ENCODE results near the gene SYNGAP1. TPM values are rescaled to one million over a fixed set of nuclear protein-coding genes. Genes with fewer than 3 reads are reported as not detected.

SYNGAP1 gene
- total and polyA plus RNA-seq, 9 of the 15 experiments (the other 6 are each of a cell fraction or from before 2014, with no cell fraction given) = 0.01 to 22.8 (median 3.2) TPM

GRCh38 chr6:33439956-33440648 is 20.2 kb downstream of the SYNGAP1 start (continued):
- TF ChIP-seq HDGF (IDR thresholded peaks at IDR 0.05) (peak; percentile 89), KLF6 (CRISPR knock-in tag; IDR thresholded peaks at IDR 0.05; ENCODE audit: borderline replicate concordance) (no peak), BACH1 (tag; IDR thresholded peaks at IDR 0.05) (no peak), KHSRP (IDR thresholded peaks at IDR 0.05) (no peak), NR2F6 (CRISPR knock-in tag; IDR thresholded peaks at IDR 0.05) (no peak), SP2 (IDR thresholded peaks at IDR 0.05; ENCODE audit: extremely low read depth, low read depth, low read length, poor library complexity, severe bottlenecking) (no peak), TRIM24 (IDR thresholded peaks at IDR 0.05) (0 out of 4 replicates have a peak, but pooled peaks of 1 of the 2 experiments have one; percentile 22), TAF9B (IDR thresholded peaks at IDR 0.05; ENCODE audit: partially characterized antibody) (no peak), SREBF2 (CRISPR knock-in tag; IDR thresholded peaks at IDR 0.05) (0 out of 2 replicates have a peak, but pooled peaks have one; percentile 0), ARHGAP35 (IDR thresholded peaks at IDR 0.05; ENCODE audit: partially characterized antibody) (peak; percentile 79), HNRNPH1 (optimal IDR thresholded peaks at IDR 0.05; ENCODE audit: low read depth, low read length) (no peak)
- TF ChIP-seq, protein P1, sequence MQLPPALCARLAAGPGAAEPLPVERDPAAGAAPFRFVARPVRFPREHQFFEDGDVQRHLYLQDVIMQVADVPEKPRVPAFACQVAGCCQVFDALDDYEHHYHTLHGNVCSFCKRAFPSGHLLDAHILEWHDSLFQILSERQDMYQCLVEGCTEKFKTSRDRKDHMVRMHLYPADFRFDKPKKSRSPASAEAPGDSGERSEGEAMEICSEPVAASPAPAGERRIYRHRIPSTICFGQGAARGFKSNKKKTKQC (CRISPR knock-in tag; IDR thresholded peaks at IDR 0.05) = no peak
- TF ChIP-seq, protein P2, sequence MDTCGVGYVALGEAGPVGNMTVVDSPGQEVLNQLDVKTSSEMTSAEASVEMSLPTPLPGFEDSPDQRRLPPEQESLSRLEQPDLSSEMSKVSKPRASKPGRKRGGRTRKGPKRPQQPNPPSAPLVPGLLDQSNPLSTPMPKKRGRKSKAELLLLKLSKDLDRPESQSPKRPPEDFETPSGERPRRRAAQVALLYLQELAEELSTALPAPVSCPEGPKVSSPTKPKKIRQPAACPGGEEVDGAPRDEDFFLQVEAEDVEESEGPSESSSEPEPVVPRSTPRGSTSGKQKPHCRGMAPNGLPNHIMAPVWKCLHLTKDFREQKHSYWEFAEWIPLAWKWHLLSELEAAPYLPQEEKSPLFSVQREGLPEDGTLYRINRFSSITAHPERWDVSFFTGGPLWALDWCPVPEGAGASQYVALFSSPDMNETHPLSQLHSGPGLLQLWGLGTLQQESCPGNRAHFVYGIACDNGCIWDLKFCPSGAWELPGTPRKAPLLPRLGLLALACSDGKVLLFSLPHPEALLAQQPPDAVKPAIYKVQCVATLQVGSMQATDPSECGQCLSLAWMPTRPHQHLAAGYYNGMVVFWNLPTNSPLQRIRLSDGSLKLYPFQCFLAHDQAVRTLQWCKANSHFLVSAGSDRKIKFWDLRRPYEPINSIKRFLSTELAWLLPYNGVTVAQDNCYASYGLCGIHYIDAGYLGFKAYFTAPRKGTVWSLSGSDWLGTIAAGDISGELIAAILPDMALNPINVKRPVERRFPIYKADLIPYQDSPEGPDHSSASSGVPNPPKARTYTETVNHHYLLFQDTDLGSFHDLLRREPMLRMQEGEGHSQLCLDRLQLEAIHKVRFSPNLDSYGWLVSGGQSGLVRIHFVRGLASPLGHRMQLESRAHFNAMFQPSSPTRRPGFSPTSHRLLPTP (IDR thresholded peaks at IDR 0.05; ENCODE audit: borderline replicate concordance, extremely low read depth, insufficient read length) = no peak
- TF ChIP-seq, protein P3, sequence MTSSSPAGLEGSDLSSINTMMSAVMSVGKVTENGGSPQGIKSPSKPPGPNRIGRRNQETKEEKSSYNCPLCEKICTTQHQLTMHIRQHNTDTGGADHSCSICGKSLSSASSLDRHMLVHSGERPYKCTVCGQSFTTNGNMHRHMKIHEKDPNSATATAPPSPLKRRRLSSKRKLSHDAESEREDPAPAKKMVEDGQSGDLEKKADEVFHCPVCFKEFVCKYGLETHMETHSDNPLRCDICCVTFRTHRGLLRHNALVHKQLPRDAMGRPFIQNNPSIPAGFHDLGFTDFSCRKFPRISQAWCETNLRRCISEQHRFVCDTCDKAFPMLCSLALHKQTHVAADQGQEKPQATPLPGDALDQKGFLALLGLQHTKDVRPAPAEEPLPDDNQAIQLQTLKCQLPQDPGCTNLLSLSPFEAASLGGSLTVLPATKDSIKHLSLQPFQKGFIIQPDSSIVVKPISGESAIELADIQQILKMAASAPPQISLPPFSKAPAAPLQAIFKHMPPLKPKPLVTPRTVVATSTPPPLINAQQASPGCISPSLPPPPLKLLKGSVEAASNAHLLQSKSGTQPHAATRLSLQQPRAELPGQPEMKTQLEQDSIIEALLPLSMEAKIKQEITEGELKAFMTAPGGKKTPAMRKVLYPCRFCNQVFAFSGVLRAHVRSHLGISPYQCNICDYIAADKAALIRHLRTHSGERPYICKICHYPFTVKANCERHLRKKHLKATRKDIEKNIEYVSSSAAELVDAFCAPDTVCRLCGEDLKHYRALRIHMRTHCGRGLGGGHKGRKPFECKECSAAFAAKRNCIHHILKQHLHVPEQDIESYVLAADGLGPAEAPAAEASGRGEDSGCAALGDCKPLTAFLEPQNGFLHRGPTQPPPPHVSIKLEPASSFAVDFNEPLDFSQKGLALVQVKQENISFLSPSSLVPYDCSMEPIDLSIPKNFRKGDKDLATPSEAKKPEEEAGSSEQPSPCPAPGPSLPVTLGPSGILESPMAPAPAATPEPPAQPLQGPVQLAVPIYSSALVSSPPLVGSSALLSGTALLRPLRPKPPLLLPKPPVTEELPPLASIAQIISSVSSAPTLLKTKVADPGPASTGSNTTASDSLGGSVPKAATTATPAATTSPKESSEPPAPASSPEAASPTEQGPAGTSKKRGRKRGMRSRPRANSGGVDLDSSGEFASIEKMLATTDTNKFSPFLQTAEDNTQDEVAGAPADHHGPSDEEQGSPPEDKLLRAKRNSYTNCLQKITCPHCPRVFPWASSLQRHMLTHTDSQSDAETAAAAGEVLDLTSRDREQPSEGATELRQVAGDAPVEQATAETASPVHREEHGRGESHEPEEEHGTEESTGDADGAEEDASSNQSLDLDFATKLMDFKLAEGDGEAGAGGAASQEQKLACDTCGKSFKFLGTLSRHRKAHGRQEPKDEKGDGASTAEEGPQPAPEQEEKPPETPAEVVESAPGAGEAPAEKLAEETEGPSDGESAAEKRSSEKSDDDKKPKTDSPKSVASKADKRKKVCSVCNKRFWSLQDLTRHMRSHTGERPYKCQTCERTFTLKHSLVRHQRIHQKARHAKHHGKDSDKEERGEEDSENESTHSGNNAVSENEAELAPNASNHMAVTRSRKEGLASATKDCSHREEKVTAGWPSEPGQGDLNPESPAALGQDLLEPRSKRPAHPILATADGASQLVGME (CRISPR knock-in tag; IDR thresholded peaks at IDR 0.05) = no peak
- TF ChIP-seq, protein P4, sequence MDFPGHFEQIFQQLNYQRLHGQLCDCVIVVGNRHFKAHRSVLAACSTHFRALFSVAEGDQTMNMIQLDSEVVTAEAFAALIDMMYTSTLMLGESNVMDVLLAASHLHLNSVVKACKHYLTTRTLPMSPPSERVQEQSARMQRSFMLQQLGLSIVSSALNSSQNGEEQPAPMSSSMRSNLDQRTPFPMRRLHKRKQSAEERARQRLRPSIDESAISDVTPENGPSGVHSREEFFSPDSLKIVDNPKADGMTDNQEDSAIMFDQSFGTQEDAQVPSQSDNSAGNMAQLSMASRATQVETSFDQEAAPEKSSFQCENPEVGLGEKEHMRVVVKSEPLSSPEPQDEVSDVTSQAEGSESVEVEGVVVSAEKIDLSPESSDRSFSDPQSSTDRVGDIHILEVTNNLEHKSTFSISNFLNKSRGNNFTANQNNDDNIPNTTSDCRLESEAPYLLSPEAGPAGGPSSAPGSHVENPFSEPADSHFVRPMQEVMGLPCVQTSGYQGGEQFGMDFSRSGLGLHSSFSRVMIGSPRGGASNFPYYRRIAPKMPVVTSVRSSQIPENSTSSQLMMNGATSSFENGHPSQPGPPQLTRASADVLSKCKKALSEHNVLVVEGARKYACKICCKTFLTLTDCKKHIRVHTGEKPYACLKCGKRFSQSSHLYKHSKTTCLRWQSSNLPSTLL (IDR thresholded peaks at IDR 0.05) = 0 out of 2 replicates have a peak, but pooled peaks have one; percentile 39
